NK-92 treated with Interleukin-12 subunit alpha and Interleukin-12 subunit beta, amount 100 ng/mL, for 24 hours (cell line): ENCODE measurements around the gene COL3A1.

Source experiments
- DNase-seq: peaks from one replicate; lab custom pipeline; 2025; lab: John Stamatoyannopoulos, UW

The COL3A1 gene

DNA sequence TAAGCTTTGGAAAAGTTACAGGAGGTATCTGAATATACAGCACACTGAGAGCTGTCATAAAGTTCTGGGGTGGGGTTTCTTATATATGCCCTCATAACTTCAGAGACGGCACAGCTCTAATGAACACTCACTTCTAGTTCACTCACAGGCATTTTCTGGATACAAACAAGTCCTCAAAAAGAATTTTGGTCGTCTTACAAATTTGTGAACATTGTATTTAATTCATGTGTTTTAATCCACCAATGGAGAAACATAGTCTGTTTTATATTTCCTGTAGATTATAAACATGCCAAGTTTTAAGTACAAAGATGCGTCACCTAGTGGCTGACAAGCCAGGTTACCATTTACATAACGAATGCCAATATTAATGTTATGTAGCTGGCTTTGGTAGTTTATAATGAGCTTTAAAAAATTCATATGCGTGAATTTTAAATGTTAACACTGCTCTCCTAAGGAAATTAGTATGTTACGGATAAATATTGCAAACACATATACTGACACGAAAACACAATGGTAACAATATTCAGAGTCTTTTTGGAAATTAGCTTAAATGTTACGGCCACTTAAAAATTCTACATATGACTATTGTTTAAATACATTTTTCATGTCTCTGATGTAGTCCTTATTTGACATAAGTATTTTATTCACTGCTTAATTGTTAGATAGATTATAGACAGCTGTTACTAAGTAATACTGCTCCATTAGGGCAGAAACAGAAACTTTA lies 2.5 kb downstream of the COL3A1 start:
- DNase-seq: no peak

DNA sequence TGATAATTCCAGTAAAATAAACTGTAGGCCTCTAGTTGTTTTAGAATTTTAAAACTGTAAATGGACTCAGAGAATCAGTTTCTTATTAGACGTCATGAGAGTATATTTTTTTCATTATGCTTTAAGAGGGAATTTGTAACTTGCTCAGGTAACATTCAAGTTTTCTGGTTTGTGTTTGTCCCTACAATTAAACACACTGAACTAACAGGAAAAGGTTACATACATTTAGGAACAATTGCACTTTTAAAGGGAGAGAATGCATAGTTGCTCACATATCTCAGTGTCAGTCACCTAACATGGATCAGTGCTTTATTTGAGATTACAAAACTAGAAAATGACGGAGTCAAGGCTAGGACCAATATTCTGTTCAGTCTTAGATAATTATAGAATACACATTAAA lies 3.1 kb downstream of the COL3A1 start:
- no peak for DNase-seq

DNA sequence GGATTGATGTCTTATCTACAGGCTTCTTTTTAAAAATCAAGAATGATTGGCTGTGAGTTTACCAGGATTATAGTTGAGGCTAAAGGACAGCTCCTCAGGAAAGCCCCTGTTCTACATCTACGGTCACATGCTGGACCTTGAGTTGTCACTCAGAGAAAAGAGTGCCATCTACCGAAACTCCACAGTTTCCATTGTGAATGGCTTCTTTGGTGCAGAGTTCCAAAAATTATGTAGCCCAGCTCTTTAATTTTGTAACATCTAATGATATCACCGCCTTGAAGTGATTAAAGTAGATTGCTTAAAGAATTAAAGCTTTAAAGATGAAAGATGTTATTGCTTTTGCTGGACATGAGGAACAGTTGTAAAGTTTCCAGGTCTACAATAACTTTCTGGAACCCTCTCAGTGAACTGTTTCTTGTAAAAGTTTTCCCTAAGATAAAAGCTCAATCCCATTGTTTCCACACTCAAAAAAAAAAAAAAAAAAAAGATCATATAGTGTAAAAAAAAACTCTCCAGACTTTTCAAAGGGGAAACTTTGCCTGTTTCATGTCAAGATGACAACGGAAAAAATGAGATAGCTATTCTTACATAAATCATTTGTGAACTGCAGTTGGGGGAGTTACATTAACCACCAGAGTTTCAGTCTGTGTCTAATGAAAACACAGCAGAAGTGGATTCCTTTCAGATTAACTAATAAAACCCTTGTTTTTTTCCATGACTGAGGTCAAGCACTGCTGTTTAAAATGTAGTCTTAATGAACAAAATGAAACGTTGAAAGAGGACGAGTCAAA lies 4.3 kb downstream of the COL3A1 start:
- DNase-seq: no peak

DNA sequence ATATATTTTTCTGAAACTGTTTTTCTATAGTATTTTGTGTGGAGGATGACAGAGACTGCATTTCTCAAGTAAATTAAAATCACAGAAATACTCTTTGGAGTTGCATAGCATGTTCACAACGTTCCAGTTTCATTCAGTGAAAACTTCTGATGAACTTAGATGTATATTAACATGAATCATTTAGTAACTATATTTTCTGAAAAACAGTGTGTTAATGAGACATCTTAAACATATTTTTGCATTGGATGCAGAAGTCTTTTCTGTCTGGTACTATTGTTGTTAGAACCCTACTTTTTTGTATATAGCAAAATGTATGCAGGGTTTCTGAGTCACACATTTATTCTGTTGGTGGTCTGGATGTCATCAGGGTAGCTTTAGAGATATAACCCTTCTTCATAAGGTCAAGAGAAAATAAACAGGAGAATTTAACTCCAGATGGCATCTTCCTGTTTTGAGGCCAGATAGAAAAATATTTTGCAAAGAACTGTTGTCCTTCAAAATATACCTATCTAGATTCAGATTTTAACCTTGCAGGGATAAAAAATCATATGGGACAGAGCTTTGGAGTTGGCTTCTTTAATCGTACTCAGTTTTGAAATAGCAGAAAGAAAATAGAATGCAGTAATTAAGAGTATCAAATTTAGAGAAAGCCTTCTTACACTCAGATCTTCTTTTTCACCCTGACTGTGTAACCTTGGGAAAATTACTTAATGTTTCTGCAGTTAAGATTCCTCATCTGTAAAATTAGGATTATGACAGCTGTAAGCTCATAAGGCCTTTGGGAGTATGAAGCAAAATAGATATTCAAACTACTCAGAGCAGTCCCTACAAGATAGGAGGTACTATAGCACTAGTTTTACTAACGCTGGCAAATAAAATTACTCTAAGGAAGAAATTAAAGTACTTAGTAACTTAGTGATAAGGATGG lies 5.3 kb downstream of the COL3A1 start:
- DNase-seq: no peak

DNA sequence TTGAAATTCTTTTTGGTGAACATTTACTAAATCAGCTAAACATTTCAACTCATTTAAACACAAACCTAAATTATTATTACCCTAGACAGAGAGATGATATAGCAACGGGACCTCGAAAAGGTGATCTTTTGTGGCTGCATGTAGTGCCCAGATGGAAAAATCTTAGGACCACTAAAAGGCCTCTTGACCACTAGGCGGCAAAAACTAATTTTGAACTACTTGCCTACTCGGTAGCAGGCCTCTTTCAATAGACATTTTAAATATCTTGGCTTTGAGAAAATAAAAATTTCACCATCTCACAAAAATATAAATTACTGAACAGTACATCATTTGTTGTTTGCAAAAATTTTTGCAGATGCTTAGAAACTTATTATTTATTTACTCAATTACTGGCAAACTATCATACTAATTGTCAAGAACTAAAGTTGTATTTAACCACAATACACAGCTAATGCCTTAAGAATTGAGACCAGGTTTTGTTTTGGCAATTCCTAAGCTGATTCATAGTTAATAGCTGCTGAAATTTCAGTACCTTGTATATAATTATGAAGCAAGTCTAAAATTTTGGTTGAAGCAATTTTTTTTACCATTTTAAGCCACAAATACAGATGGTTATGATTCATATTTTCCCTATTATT lies 9.4 kb downstream of the COL3A1 start:
- no peak for DNase-seq

DNA sequence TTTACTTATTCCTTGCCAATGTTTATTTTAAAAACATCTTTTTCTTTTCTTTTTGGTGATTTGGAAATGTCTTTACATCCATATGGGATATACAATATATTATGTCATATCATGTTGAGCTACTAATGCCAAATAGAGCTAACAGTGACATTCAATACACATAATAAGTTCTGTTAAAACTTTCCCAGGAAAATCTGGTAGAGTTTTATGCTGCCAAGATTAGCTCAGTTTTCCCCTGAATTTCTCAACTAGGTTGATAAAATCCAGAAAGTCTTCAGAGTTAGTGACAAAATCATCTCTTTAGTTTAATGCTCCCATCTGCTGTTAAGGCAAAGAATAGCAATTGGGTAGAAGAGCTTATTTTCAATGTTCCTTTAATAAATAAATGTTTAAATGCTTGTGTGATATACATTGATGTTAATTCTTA lies 9.9 kb downstream of the COL3A1 start:
- no peak for DNase-seq

DNA sequence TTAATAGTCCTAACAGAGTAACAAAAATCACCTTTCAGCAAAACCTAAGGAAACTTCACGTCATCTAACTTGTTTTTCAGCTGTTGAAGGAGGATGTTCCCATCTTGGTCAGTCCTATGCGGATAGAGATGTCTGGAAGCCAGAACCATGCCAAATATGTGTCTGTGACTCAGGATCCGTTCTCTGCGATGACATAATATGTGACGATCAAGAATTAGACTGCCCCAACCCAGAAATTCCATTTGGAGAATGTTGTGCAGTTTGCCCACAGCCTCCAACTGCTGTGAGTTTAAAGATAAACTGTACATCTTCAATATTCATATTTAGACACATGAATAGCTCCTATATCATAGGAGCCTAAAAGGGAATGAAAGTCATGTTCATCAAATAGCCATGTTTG lies 10.5 kb downstream of the COL3A1 start:
- DNase-seq: no peak

DNA sequence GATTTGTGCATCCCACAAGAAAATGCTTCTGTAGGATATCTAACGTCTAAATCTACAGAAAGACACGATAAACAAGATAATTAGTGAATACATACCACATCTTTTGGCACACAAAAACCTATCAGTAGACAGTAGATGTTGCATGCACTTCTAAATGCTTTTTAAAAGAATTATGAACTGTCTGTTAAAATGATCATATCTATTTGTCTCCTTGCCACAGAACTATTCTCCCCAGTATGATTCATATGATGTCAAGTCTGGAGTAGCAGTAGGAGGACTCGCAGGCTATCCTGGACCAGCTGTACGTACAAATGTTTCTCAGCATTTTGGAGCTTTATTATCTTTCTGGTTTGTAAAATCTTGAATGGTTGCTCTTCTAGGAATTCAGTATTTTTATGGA lies 12.7 kb downstream of the COL3A1 start:
- no peak for DNase-seq

DNA sequence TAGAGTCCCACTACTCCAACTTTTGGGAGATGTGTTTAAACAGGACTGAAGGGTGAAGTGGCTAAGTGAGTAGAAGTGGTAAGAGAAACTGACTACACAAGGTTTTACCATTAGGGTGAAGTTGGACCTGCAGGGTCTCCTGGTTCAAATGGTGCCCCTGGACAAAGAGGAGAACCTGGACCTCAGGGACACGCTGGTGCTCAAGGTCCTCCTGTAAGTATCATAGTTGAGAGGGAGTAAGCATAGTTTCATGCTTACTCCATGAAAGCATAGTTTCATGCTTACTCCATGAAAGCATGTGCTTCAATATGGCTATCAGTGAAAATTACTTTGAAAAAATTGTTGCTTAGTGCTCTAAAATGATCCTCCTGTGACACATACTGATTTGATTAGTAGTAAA lies 19.1 kb downstream of the COL3A1 start:
- no peak for DNase-seq

DNA sequence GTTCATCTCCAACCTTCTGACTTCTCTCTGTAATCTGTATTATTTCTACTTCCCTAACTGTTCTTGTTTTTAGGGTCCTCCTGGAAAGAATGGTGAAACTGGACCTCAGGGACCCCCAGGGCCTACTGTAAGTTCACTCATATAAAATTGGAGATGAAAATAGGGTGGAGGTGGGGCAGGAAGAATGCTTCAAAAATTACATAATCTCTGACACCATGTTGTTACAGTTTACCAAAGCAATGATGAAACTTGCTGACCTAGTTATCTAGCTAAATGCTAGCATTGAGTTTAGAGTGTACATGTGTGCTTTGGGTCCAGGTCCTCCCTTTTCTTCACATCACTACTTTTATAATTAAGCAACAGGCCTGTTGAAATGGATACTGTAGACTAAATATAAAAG lies 23.1 kb downstream of the COL3A1 start:
- no peak for DNase-seq

DNA sequence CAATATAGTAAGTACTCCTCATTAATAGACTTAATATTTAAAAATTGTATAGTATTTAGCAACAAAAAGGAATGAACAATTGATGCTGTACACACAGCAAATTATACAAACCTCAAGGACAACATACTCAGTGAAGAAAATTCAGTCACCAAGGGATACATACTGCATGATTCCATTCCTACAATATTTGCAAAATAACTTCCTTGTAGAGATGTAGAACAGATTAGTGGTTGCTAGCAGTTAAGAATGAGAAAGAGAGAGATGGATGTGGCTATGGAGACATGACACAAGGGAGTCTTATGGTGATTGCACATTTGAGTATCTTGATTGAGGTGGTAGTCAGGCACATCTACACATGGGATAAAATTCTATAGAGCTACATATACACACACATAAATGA lies 26.0 kb downstream of the COL3A1 start:
- DNase-seq: no peak

DNA sequence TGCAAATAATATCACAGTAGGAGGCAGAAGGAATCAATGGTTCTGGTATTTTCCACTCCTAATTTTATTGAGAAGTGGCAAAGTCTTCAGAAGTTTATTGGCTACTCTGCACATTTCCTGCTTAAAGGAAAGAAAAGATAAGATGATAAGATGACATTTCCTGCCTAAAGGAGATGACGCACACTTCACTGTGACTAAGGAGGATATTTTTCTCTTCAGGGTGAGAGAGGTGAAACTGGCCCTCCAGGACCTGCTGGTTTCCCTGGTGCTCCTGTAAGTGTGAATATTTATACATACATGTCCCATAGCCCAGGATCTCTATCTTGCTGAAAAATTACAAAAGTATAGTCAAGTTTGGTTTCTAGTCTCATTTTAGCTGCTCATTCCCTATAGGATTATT lies 27.9 kb downstream of the COL3A1 start:
- no peak for DNase-seq

DNA sequence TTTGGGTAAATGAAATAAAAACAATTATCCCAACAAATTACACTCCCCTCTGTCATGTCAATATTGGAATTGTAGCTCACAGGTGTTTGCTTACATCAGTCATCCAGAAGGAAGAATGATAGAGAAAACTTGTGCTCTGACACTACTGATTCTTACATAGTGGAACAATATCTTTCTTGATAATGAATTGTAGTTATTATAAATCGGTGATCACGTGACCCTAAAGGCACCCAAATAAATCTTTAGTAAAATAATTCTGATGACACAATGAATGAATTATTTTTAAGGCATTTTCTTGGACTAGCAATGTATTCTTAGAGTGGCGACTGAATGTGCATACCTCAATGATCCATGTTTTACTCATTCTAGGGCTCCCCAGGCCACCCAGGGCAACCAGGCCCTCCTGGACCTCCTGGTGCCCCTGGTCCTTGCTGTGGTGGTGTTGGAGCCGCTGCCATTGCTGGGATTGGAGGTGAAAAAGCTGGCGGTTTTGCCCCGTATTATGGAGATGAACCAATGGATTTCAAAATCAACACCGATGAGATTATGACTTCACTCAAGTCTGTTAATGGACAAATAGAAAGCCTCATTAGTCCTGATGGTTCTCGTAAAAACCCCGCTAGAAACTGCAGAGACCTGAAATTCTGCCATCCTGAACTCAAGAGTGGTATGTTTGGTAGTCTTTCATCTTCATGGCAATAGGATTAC lies 34.5 kb downstream of the COL3A1 start:
- no peak for DNase-seq

DNA sequence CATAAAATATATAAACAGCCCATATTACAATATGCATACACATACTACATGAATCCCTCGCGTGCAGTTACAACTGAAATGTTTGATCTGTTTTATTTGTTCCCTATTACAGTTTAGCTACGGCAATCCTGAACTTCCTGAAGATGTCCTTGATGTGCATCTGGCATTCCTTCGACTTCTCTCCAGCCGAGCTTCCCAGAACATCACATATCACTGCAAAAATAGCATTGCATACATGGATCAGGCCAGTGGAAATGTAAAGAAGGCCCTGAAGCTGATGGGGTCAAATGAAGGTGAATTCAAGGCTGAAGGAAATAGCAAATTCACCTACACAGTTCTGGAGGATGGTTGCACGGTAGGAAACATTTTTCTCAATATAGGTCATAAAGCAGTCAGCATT lies 36.4 kb downstream of the COL3A1 start:
- DNase-seq: no peak

DNA sequence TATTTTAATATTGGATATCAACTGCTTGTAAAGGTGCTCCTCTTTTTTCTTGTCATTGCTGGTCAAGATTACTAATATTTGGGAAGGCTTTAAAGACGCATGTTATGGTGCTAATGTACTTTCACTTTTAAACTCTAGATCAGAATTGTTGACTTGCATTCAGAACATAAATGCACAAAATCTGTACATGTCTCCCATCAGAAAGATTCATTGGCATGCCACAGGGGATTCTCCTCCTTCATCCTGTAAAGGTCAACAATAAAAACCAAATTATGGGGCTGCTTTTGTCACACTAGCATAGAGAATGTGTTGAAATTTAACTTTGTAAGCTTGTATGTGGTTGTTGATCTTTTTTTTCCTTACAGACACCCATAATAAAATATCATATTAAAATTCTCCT lies 38.2 kb downstream of the COL3A1 start:
- no peak for DNase-seq

DNA sequence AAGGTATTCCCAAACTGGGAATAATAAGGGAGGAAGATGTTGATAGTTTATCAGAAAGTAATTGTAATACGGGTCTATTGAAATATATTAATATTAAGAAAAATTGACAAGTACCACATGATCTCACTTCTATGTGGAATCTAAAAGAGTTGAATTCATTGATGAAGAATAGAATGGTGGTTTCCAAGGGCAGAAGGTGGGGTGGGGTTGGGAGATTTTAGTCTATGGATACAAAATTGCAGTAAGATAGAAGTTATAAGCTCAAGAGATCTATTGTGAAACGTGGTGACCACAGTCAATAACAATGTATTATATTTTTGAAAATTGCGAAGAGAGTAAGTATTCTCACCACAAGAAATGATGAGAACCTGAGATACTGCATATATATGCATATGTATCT lies 38.9 kb downstream of the COL3A1 start:
- DNase-seq: no peak

DNA sequence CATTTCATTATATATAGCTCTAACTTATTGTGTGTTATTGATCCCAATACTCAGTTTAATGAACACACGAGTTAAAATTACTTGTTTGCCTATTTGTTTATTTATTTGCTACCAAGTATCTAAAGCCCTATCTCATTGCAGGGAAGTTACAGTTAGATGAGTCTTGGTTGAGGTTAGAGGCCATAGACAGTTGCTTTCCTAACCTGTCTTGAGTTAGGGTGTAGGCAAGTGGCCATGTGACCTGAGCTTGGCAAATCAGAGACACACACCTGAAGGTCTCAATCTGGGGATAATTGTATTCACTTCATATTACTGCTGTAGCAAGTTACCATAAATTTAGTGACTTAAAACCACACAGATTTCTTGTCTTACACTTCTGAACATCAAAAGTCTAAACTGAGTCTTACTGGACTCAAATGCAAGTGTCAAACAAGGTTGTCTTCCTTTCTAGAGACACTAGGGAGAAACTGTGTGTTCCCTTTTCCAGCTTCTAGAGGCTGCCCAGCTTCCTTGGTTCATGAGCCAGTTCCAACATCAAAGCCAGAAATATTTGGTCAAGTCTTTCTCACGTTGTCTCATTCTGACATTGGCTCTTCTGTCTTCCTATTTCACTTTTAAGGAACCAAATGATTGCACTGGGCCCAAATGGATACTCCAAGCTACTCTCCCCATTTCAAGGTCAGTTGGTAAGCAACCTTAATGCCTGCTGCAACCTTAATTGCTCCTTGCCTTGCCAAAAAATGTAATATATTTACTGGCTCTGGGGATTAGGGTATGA lies 39.7 kb downstream of the COL3A1 start:
- no peak for DNase-seq

DNA sequence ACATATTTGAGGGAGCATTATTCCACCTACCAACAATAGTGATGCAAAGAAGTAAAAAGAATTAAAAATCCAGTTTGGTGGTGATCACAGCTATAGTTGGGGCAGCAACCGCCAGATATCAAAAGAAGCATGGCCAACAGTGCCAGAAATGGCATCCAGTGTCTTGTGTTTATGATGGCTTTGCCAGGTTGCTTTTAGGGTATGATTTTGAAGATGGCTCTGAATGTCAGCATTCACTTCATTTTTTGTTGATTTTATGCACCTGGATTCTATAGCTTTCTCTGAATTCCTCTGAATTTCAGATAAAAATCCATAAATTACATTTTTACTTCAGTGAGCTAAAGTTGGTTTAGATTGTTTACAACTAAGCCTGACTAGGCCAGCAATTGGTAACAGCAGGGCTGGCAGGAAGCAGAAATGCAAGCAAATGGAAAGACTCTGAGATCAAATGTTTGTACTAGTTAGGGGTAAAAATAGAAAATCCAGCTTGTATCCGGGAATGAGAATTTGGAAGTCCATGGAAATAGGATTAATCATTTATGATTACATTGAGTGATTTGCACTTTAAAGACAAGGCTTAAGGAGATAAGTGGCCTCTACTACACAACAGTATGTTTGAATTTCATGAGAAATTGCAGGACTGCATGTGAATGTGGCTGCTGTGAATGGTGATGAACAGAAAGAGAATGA lies 40.4 kb downstream of the COL3A1 start:
- DNase-seq: no peak

DNA sequence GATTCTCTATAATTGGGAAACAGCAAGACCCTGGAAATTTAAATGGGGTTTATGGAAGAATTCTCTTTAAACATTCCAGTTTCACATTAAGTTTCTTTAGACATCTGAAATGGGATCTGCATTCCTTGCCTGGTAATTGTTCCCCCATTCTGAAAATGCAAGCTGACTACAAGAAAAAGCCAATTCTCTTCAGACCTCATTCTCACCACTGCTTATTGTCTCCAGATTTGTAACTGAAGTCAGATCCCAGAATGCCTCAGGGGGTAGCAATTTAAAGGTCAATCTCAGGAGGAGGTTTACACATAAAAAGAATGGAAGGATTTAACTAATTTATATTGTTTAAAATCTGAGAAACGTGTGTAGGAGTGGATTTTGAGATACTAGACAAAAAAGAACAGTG lies 41.2 kb downstream of the COL3A1 start:
- no peak for DNase-seq

DNA sequence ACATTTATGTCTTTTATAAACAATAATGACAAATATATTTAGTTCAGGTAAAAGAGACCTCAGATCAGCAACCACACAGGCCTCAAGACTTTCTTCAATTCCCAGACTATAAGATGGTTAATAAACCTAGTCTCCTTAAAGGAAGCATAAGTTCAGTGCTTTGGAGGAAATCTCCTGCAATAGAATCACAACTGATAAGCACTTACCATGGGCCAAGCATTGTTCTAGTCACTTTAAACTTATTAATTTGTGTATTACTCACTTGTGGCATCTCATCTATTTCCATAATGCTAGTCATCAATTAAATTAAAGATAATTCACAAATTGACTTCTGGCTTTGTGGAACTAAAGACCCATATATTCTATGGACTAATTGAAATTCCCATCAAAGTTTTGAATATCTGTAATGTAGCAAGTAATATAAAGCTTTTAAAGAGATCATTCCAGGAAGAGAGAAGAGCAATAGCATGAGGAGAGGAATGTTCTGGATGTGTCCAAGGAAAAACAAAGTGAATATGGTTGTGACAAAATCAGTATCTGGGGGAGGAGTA lies 42.2 kb downstream of the COL3A1 start:
- no peak for DNase-seq
